Mesothelial cell of epicardium (in vitro differentiated cells): ENCODE measurements around the gene POLR3H. TPM values are rescaled to one million over a fixed set of nuclear protein-coding genes. Genes with fewer than 3 reads are reported as not detected.

Source experiments
- DNase-seq, 2 experiments: peaks; one replicate each; pipeline ENCODE4 v3.0.0; 2021; ENCODE audit warnings: low spot score in 2 of 2; ENCODE audit not compliant: unreplicated experiment in 2 of 2
- H3K27ac Mint-ChIP-seq: 2 replicates; pipeline ENCODE4 v1.8.0; 2021; ENCODE audit warnings: mixed read lengths
- H3K27me3 Mint-ChIP-seq: 2 replicates; pipeline ENCODE4 v1.8.0; 2021; ENCODE audit warnings: low read depth, mixed read lengths
- H3K36me3 Mint-ChIP-seq: 2 replicates; pipeline ENCODE4 v1.8.0; 2021; ENCODE audit warnings: mixed read lengths
- H3K4me1 Mint-ChIP-seq: 2 replicates; pipeline ENCODE4 v1.8.0; 2021; ENCODE audit warnings: mixed read lengths
- H3K4me3 Mint-ChIP-seq: 2 replicates; pipeline ENCODE4 v1.8.0; 2021; ENCODE audit warnings: mild to moderate bottlenecking, moderate library complexity, mixed read lengths
- H3K9me3 Mint-ChIP-seq: 2 replicates; pipeline ENCODE4 v1.8.0; 2021; ENCODE audit warnings: mixed read lengths
- CTCF ChIP-seq: fragments of 200-600 bp; sonication (generic); IDR thresholded peaks from one replicate; pipeline ENCODE4 v1.5.0; 2021; ENCODE audit warnings: antibody characterized with exemption; ENCODE audit not compliant: unreplicated experiment
- total RNA-seq: library from RNA; stranded (reverse); gene quantifications from 3 replicates; pipeline ENCODE4 v1.2.1, GENCODE V29; 2021

The POLR3H gene
- total RNA-seq, 1 donor from 2014 or later: 47.4 TPM

GRCh38 chr22:41508770-41509170, 35.5 kb downstream of the POLR3H start:
- Mint-ChIP-seq H3K27me3 (no peaks in the 10 kb centered on the region), H3K9me3 (no peaks in the 10 kb centered on the region), H3K27ac (no peak overlapping the region), H3K4me3 (no peak overlapping the region), H3K36me3 (peaks cover 8% of the 10 kb centered on the region), H3K4me1 (peaks cover 14% of the 10 kb centered on the region)
- DNase-seq: no peak
- no peak for TF ChIP-seq CTCF

- no peak for DNase-seq
- Mint-ChIP-seq H3K4me3 (no peak overlapping the region), H3K9me3 (no peaks in the 10 kb centered on the region), H3K36me3 (peaks cover 8% of the 10 kb centered on the region), H3K27ac (no peak overlapping the region), H3K4me1 (peaks cover under 1% of the 10 kb centered on the region), H3K27me3 (no peaks in the 10 kb centered on the region)
- TF ChIP-seq CTCF: no peak
Measured at GRCh38 chr22:41507330-41508063, 36.8 kb downstream of the POLR3H start.

GRCh38 chr22:41505511-41506220, 38.6 kb downstream of the POLR3H start:
- peaks cover 10% of the 10 kb centered on the region for H3K36me3 Mint-ChIP-seq
- no peak overlapping the region for H3K27ac Mint-ChIP-seq
- DNase-seq: no peak
- no peak overlapping the region for H3K4me3 Mint-ChIP-seq
- H3K27me3 Mint-ChIP-seq: no peaks in the 10 kb centered on the region
- TF ChIP-seq CTCF: no peak
- no peaks in the 10 kb centered on the region for H3K9me3 Mint-ChIP-seq
- H3K4me1 Mint-ChIP-seq: no peaks in the 10 kb centered on the region

- H3K36me3 Mint-ChIP-seq: peaks cover 10% of the 10 kb centered on the region
- no peak overlapping the region for H3K27ac Mint-ChIP-seq
Measured at GRCh38 chr22:41504816-41505215, 39.5 kb downstream of the POLR3H start.

GRCh38 chr22:41504397-41504796, 39.9 kb downstream of the POLR3H start:
- H3K36me3 Mint-ChIP-seq: peaks cover 8% of the 10 kb centered on the region
- H3K4me3 Mint-ChIP-seq: no peak overlapping the region
- H3K27me3 Mint-ChIP-seq: no peaks in the 10 kb centered on the region
- H3K4me1 Mint-ChIP-seq: no peaks in the 10 kb centered on the region
- no peak for DNase-seq
- H3K9me3 Mint-ChIP-seq: no peaks in the 10 kb centered on the region
- no peak overlapping the region for H3K27ac Mint-ChIP-seq
- no peak for TF ChIP-seq CTCF

More at GRCh38 chr22:41504816-41505215, 39.5 kb downstream of the POLR3H start:
- H3K27me3 Mint-ChIP-seq: no peaks in the 10 kb centered on the region
- H3K4me1 Mint-ChIP-seq: no peaks in the 10 kb centered on the region
- H3K4me3 Mint-ChIP-seq: no peak overlapping the region
- TF ChIP-seq CTCF: no peak
- DNase-seq: no peak
- no peaks in the 10 kb centered on the region for H3K9me3 Mint-ChIP-seq
